Psoas muscle (tissue), 8 donors: ENCODE data around the gene ZNF512. TPM values are rescaled to one million over a fixed set of nuclear protein-coding genes. Genes with fewer than 3 reads are reported as not detected.
"Not testable (repeated sequence)": the region's sequence is repeated elsewhere in the genome, so short reads cannot be mapped to it uniquely, and the experiment has no call there.

Experiments used
- ATAC-seq, 4 donors: fragments of 200-7000 bp; cut with Tn5 transposase; one replicate each; pipeline ENCODE4 v1.9.1; 2020; ENCODE audit warnings: moderate library complexity in 3 of 4, mild to moderate bottlenecking in 2 of 4
- DNase-seq, 2 donors: peaks; one replicate each; pipeline ENCODE4 v3.0.0-alpha.2; 2020
- H3K27ac ChIP-seq: fragments of 200-600 bp; one replicate; pipeline ENCODE4 v1.8.0; 2022
- H3K27me3 ChIP-seq, 3 donors: fragments of 200-600 bp in 1 of 3; one replicate each; pipeline versions ENCODE4 v1.6.1 to v1.8.0; 2013 to 2022; ENCODE audit warnings: low read length in 2 of 3, mild to moderate bottlenecking in 2 of 3, moderate library complexity in 1 of 3; ENCODE audit not compliant: insufficient read depth in 3 of 3
- H3K36me3 ChIP-seq, 2 donors: fragments of 200-600 bp in 1 of 2; one replicate each; pipeline versions ENCODE4 v1.6.1 to v1.8.0; 2013 to 2022; ENCODE audit warnings: low read depth in 1 of 2, mild to moderate bottlenecking in 1 of 2, moderate library complexity in 1 of 2; ENCODE audit not compliant: insufficient read depth in 1 of 2
- H3K4me1 ChIP-seq: fragments of 200-600 bp; one replicate; pipeline ENCODE4 v1.8.0; 2022
- H3K4me3 ChIP-seq: fragments of 200-600 bp; one replicate; pipeline ENCODE4 v1.8.0; 2022; ENCODE audit warnings: mild to moderate bottlenecking
- H3K9me3 ChIP-seq: fragments of 200-600 bp; one replicate; pipeline ENCODE4 v1.8.0; 2022
- CTCF ChIP-seq: fragments of 200-600 bp; IDR thresholded peaks from one replicate; pipeline ENCODE4 v1.8.0; 2022; ENCODE audit warnings: antibody characterized with exemption
- WGBS, 3 donors: extraction: QIAGEN DNeasy Blood & Tissue Kit; methylation state at CpG; one replicate each; pipeline versions ENCODE4 v1.1.6 to v1.1.7; 2013; 5-methylcytosine and 5-hydroxymethylcytosine counted together
- intact Hi-C, 2 donors: fragments of 100-400 bp; cut with DNase I; formaldehyde crosslinking; loops; one replicate each; pipeline versions ENCODE4 v1.11.0 to v1.14.2; 2022
- polyA plus RNA-seq, 3 donors: library from polyadenylated mRNA; stranded (reverse); fragments of 200-250 nt; gene quantifications; one replicate each; pipeline ENCODE4 v1.2.3, GENCODE V29; 2013
- total RNA-seq, 4 donors: library from RNA; stranded (reverse); fragmentation: NEBNext Ultra II Directional in 2 of 4; extraction: Animal tissue kit (Norgen Biotek cat#: 25700) in 2 of 4; gene quantifications; one replicate each; pipeline versions ENCODE4 v1.2.1 to v1.2.4, GENCODE V29; 2021 to 2023
- donor health status: healthy with polysubstance abuse.
- donor health status: DM: no; HTN: no; CAD: no; lungs with moderate emphysema.
- donor health status: Bipolar disorder and iron deficiency.
- donor health status: healthy.
- donor health status: DM: yes; HTN: yes; CAD: no.
- donor health status: DM: no; HTN: no; CAD: no.
- donor health status: DM: no; HTN: no; CAD: no.
- donor health status: DM: yes; HTN: yes; CAD: no.

The ZNF512 gene
- total and polyA plus RNA-seq, 7 donors, result 5.1 to 17.0 (median 9.4) TPM

- WGBS, 3 donors, result 77 to 92% (median 80%) methylated on average over 5 of the region's 5 CpGs
- no peak for TF ChIP-seq CTCF
- Histone ChIP-seq H3K36me3 (no peaks in the 10 kb centered on the region), H3K27me3 (no peaks in the 10 kb centered on the region), H3K4me1 (no peaks in the 10 kb centered on the region), H3K27ac (no peak overlapping the region), H3K9me3 (no peaks in the 10 kb centered on the region), H3K4me3 (no peak overlapping the region)
- ATAC-seq, result no peak
- intact Hi-C loops, result no loop called here
- no peak for DNase-seq
Measured at GRCh38 chr2:27545348-27546141, 37.3 kb upstream of the ZNF512 start.

GRCh38 chr2:27549303-27549702, 33.5 kb upstream of the ZNF512 start:
- DNase-seq (no peak), ATAC-seq (no peak)
- H3K27ac ChIP-seq, result no peak overlapping the region
- intact Hi-C loops, result no loop called here
- H3K4me3 ChIP-seq, result no peak overlapping the region
- H3K9me3 ChIP-seq, result no peaks in the 10 kb centered on the region
- no peaks in the 10 kb centered on the region for H3K36me3 ChIP-seq
- H3K4me1 ChIP-seq, result no peaks in the 10 kb centered on the region
- no peak for TF ChIP-seq CTCF
- 78 to 90% (median 90%) methylated on average over 1 of the region's 1 CpG for WGBS, 3 donors
- no peaks in the 10 kb centered on the region for H3K27me3 ChIP-seq

- Histone ChIP-seq H3K27ac (no peak overlapping the region), H3K36me3 (no peaks in the 10 kb centered on the region), H3K4me3 (no peak overlapping the region), H3K27me3 (no peaks in the 10 kb centered on the region), H3K9me3 (no peaks in the 10 kb centered on the region), H3K4me1 (no peaks in the 10 kb centered on the region)
- no peak for TF ChIP-seq CTCF
- intact Hi-C loops, result no loop called here
- ATAC-seq (no peak), DNase-seq (no peak)
- 93 to 100% (median 100%) methylated on average over 1 of the region's 1 CpG for WGBS, 3 donors
Measured at GRCh38 chr2:27551514-27551913, 31.3 kb upstream of the ZNF512 start.

- Histone ChIP-seq H3K27ac (no peak overlapping the region), H3K9me3 (no peaks in the 10 kb centered on the region), H3K4me1 (no peaks in the 10 kb centered on the region), H3K36me3 (no peaks in the 10 kb centered on the region), H3K27me3 (no peaks in the 10 kb centered on the region), H3K4me3 (no peak overlapping the region)
- no peak for TF ChIP-seq CTCF
- no peak for ATAC-seq
- intact Hi-C loops, result no loop called here
- DNase-seq, result no peak
- WGBS, 3 donors, result 68 to 74% (median 70%) methylated on average over 2 of the region's 2 CpGs
Measured at GRCh38 chr2:27552941-27553340, 29.9 kb upstream of the ZNF512 start.

- ATAC-seq, H3K27me3 ChIP-seq, H3K9me3 ChIP-seq, H3K4me3 ChIP-seq, H3K4me1 ChIP-seq, intact Hi-C loops, DNase-seq, H3K36me3 ChIP-seq, H3K27ac ChIP-seq: not testable (repeated sequence)
- WGBS, 3 donors, result 66 to 72% (median 70%) methylated on average over 3 of the region's 3 CpGs
Measured at GRCh38 chr2:27554451-27554850, 28.4 kb upstream of the ZNF512 start.
